Glomerular endothelial cell (primary cell): ENCODE measurements around the gene SPTAN1. TPM values are rescaled to one million over a fixed set of nuclear protein-coding genes. Genes with fewer than 3 reads are reported as not detected.
"Not testable (repeated sequence)": the region's sequence is repeated elsewhere in the genome, so short reads cannot be mapped to it uniquely, and the experiment has no call there.

Experiments used
- DNase-seq: peaks from one replicate; pipeline ENCODE4 v3.0.0-alpha.2; 2011; ENCODE audit warnings: low read depth, low spot score; ENCODE audit errors: extremely low read depth
- total RNA-seq: library from RNA; depleted of rRNA; stranded (reverse); fragments of >200 nt; gene quantifications from 2 replicates; pipeline ENCODE4 v1.2.3, GENCODE V29; 2015

Gene SPTAN1
- total RNA-seq = 383 and 476 TPM in 2 replicates

DNA sequence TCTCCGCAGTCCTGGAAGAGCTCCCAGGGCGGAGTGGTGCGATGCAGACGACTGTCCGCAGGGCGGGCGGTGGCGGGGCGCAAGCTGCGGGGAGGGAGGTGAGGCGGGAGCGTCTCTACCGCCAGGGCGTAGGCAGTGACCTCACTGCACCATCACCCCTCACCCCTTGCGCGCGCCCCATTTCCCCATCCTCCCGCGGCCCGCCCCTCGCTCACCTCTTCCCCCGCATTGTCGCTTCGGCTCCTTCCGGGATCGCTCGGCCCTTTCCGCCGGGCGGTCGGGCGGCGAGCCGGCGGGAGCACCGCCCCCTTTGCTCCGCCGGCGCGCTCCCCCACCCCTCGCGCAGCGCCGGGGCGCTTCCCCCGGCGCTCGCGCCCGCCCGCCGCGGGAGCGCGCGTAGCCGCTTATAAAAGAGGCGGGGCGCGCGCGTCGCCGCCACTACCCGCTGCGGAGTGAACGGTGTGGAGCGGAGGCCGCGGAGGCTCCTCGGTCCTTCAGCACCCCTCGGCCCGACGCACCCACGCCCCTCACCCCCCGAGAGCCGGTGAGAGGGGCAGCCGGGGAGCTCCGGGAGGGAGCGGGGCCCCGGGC lies at the start of gene SPTAN1:
Gene SPTAN1, plus strand, starts transcription at position 435 of the 591 bp plus-strand sequence. CDS start 14,154 bp downstream, outside the sequence.
- DNase-seq = no peak

DNA sequence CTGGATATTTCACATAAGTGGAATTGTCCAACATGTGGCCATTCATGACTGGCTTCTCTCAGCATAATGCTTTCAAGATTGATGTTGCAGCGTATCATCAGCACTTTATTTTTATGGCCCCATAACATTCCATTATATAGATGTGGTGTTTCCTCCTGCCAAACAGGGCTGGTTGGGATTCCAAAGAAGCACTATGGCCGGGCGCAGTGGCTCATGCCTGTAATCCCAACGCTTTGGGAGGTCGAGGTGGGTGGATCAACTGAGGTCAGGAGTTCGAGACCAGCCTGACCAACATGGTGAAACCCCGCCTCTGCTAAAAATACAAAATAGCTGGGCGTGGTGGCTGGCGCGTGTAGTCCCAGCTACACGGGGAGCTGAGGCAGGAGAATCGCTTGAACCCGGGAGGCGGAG lies 49.0 kb upstream of the SPTAN1 start:
- not testable (repeated sequence) for DNase-seq

DNA sequence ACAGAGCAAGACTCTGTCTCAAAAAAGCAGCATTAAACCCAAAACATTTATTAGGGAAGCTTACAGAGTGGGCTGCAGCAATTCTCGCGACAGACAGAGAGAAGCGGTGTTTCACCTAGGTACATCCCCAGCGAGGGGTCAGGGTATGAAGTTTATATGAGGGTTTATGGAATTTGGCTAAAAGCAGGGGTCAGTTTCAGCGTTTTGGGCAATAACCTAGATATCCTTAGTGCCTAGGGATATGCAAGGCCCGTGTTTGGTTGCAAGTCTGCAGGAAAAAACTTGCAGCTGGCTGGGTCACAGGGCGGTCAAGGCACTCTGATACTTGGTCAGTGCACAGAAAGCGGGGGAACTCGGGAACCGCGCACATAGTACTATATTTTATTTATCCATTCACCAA lies 48.5 kb upstream of the SPTAN1 start:
- no peak for DNase-seq

DNA sequence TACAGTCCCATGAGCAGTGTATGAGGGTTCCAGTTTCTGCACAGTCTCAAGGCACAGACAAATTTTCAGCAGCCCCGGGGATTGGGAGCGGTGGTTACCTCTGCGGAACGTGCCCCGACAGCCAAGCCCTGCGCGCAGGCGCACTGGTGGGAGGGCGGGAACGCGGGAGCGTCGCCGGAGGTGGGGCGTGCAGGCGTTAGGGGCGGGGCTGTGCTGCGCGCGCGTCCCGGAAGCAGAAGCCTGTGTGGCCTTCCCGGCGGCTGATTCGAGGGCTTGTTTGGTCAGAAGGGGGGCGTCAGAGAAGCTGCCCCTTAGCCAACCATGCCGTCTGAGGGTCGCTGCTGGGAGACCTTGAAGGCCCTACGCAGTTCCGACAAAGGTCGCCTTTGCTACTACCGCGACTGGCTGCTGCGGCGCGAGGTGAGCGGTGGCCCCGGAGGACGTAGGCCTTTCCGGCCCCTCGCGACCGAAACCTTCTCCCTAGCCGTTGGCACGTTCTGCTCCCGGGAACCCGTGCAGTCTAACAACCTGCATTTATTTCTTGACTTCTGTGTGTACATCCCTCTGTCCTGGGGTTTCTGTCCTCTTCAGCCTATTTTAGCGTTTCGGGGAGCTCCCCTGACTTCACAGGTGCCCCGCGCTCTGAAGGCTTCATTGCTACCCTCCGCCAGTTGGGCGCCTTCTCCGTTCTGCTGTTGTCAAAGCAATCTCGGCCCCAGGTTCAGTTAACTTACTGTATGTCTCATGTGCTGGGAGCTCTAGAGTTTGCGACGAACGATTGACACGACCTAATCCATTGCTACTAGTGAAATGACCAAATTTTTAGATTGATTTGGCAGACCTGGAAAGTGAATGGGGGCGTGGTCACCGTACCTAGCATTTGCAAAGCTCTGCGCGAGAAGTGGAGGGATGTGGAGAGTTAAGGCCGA lies 47.6 kb upstream of the SPTAN1 start, which contains the start of gene GLE1:
Gene GLE1, plus strand, starts transcription at position 235 of the 929 bp plus-strand sequence. Its CDS starts 87 bp downstream, at position 322.
- no peak for DNase-seq

DNA sequence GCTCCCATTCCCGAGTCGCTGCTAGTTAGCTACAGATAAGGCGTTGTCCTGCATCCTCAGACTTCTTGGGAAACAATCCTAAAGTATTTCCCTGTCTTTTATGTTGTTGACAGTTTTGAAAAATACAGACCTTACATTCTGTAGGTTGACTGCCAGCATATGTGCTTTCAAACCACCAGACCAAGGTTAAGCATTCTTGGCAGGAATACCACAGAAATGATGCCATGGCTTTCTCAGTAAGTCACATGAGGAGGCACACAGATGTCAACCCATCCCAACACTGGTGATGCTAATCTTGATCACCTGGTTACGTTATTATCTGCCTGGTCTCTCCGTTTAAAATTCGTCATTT lies 47.0 kb upstream of the SPTAN1 start:
- DNase-seq = no peak

DNA sequence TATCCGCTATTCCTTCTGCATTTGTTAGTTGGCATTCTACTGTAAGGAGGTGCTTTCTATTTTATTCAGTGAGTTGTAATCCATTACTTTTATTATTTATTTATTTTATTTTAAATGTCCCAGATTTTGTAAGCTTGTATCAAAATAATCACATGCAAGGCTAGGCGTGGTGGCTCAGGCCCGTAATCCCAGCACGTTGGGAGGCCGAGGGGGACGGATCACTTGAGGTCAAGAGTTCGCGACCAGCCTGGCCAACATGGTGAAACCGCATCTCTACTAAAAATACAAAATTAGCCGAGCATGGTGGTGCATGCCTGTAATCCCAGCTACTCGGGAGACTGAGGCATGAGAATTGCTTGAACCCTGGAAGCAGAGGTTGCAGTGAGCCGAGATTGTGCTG lies 46.5 kb upstream of the SPTAN1 start:
- not testable (repeated sequence) for DNase-seq

DNA sequence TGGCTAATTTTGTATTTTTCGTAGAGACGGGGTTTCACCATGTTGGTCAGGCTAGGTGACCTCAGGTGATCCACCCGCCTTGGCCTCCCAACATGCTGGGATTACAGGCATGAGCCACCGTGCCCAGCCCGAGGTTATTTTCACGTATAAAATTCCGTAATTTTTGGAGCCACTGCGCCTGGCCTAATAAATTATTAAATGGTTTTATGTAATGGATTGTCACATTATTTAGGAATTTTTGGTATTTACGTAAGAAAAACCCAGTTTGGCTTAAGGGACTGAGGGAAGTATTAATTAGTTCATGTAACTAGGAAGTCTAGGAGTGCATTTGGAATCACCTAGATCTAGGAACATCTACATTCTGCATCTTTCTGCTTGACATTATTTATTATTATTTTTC lies 39.6 kb upstream of the SPTAN1 start:
- DNase-seq = no peak

DNA sequence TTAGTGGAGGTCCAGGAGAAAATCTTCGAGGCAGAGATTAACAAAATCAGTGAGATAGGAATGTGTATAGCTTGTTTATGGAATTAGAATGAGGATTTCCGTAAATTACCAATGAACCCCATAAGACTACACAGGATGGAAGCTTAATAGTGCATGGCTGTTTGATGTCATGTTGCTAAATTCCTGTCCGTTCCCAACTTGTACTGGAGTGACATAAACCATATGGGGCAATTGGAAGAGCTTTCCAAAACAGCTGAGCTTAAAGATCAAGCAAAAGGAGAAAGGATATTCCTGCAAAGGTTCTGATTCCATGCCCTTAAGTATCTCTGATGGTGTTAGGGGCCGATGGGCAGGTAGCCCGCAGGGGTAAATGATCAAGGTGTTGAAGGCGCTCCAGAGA lies 30.4 kb upstream of the SPTAN1 start:
- DNase-seq = no peak

DNA sequence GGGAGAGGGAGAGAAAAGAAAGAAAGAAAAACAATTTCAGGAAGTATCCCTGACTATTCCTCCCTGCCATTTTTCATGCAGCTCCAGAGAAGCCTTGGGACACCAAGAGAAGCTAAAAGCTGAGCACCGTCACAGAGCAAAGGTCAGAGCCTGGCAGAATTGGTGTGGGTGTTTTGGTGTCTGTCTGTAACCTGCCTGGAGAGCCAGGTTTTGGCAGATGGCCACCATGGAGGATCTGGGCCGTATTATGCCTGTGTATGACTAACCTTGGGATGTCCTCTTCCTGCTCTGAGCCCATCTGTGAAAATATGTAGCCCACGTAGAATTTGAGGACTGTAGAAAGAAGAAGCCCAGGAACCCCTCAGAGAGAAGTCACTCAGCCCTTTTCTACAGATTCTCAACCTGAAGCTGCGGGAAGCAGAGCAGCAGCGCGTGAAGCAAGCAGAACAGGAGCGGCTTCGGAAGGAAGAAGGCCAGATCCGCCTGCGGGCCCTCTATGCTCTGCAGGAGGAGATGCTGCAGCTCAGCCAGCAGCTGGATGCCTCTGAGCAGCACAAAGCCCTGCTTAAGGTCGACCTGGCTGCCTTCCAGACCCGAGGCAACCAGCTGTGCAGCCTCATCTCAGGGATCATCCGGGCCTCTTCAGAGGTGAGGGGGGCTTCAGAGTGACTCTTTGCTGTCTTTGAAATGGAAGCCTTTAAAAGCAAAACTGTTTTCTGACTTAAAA lies 29.0 kb upstream of the SPTAN1 start:
- DNase-seq = no peak

DNA sequence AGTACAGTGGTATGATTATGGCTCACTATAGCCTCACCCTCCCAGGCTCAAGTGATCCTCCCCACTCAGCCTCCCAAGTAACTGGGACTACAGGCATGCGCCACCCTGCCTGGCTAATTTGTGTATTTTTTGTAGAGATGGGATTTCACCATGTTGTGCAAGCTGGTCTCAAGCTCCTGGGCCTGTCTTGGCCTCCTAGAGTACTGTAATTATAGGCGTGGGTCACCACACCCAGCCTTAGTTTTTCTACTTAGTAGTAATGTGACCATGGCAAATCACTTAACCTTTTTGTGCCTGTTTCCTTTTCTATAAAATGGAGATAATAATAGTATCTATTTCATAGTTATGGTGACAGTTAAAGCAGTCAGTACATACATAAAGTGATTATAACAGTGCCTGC lies 25.7 kb upstream of the SPTAN1 start:
- no peak for DNase-seq

DNA sequence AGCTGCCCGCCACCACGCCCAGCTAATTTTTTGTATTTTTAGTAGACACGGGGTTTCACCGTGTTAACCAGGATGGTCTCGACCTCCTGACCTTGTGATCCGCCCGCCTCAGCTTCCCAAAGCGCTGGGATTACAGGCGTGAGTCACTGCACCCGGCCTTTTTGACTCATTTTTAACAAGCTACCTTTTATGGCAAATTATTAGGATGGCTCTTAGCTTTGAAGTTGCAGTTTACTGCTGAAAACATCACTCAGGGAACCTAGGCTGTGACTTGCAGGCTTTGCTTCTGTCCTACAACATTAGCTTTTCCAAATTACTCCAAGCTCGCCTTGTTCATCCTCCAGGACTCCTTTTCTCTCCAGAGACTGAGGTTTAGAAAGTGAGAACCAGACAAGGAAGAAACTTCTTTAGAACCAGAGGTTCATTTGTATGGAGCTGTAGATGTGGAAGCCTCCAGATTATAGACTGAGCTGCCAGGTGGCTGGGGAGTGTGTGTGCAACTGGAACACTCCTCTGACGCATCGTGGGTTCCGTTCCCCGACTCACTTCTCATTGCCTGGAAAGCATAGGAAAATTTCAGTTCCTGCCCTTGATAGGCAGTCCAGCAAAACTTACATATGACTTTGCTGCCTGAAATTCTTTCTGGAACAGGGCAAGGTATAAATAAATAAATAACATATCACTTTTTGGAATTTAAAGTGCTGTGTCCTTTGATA lies 23.8 kb upstream of the SPTAN1 start:
- no peak for DNase-seq

DNA sequence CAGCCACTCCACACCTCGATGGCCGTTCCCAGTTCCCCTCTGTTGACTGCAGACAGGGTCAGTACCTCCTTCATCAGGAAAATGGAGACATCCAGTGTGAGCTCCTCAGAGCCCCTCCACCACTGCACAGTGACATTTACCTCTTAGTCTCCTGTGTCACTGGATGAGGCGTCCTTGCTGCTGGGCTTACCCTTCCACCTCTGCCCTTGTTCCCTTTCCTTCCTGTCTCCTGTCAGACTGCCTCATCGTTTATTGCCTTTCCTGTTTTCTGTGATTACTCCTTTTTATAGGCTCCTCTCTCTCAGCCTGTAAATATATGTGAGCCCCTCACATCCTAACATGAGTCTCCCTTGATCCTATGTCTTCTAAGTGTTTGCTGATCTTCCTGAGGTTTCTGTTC lies 23.2 kb upstream of the SPTAN1 start:
- DNase-seq = no peak

DNA sequence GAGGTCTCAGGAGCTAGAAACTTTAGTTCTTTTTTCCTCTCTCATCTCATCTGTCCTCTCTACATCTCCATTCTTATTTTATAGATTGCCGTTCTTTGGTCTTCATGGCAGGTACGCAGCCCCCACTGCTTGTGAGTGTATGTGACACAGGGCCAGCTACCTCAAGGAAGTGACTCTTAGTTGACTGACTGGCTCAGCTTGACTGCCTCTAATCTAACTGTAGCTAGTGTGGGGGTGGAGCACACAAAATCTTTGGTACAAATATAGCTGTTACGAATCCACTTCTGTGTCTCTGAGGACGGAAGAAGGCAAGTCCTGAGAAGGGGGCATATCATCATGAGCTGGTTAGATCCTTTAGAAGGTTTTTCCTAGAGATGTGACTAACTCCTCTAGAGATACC lies 19.8 kb upstream of the SPTAN1 start:
- no peak for DNase-seq

DNA sequence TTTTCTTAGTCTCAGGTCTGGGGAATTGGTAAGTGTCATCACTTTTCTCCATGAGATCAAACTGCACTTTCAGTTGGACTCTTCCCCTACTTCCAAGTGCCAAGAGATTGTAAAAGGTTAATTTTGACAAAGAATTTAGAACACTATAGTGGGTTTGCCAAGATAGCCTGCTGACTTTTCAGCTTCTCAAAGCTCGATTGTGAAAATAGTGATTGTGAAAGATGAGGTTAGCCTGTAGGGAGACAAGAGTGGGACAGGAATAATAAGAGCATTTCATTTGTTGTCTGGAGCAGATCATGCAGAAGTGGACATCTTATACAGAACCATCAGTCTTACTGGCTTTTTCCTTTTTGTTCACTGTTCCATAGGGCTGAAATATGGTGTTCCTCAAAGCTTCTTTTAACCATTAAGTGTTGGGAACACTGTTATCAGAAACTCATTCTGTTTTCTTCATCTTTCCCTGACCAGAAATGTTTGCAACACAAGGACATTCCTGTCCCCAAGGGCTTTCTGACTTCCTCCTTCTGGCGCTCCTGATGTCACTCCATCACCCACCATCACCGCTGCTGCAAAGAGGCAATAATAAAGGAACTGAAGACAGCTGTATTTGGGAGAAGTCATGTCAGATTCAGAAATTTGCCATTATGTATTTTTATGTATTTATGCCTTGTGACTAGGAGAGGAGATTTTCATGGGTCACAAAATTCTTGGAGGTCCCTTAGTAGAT lies 11.6 kb upstream of the SPTAN1 start:
- no peak for DNase-seq

DNA sequence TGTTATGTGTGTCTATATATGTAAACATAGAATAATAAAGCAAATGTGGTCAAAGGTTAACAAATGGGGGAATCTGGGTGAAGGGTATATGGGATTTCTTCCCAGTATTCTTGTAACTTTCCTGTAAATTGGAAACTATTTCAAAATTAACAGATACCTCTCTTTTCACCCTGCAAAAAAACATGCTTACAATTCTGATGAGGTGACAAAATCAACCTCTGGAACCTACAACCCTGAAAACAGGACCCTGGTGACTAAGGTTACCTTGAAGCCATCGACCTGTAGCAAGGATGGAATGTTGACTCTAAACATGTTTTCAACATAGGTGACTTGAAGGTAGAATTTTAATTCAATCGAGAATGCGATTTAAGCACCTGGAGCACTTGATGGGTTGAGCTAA lies 5.9 kb upstream of the SPTAN1 start:
- no peak for DNase-seq

DNA sequence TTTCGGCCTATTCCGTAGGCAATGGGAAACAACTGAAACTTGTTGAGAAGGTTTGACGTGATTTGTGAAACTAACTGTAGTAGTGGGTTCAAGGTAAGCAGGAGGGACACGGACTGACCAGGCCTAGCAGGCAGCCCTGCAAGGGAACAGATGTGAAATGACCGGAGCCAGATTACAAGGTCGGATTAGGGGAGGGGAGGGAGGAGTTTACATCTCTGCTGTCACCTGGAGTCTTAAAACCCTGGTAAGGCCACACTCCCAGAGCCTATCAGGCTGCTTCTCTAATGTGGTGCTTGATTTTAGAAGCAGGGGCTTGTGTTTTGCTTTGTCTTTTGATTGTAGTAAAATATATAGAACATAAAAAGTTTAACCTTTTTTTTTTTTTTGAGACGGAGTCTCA lies 3.5 kb upstream of the SPTAN1 start:
- DNase-seq = no peak

DNA sequence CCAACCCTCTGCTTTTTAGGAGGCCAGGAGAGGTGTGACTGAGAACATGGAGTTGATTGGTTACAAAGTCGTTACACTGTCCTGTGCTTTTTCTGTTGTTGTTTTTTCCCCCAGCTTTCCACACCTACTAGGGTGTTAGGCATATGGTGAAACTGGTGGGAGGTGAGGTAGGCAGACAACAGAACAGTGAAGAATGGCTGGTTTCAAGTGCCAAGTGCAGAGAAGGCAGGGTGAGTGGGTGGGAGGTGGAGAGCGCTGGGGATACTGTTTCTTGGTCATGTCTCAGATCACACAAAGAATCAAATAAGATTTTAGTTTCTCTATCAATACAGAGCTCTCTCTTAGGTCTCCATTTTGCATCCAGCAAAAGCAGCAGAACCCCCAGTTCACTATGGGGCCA lies 2.2 kb upstream of the SPTAN1 start:
- DNase-seq = no peak

DNA sequence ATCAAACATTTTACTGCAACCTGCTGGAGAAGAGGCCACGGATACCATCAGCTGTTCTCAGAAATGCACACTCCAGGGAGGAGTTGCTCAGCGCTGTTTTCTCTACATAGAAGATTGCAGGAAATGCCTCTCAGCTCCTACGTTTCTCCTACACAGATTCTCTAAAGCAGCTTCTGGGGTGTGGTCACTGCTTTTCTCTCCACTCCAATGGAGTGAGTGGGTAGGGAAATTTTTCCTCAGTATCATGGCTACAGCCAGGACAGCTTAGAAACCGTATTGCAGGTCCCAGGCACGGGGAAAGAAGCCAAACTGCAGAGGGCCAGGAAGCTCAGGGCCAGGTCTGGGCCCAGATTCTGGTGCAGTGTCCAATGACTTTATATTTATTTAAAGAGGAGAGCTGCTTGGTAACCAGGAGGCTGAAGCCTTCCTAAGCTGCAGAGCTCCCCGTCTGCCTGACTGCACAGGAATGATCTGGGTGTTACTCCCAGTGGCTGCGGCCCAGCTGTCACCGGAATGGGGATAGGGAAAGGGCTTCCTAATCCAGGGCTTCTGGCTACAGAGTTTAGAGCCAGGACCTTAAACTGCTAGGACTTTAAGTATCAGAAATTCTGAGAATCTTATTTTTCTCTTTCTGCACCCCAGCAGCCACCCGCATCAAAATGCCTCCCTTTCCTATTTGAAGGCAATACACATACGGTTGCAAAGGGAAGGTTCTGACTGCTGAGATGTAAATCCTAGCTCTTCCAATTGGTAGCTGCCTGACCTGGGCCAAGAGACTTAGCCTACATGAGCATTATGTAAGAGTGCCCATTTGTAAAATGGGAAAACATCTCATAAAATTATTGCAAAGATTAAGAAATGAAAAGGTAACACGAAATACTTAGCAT lies 1.4 kb upstream of the SPTAN1 start:
- no peak for DNase-seq

DNA sequence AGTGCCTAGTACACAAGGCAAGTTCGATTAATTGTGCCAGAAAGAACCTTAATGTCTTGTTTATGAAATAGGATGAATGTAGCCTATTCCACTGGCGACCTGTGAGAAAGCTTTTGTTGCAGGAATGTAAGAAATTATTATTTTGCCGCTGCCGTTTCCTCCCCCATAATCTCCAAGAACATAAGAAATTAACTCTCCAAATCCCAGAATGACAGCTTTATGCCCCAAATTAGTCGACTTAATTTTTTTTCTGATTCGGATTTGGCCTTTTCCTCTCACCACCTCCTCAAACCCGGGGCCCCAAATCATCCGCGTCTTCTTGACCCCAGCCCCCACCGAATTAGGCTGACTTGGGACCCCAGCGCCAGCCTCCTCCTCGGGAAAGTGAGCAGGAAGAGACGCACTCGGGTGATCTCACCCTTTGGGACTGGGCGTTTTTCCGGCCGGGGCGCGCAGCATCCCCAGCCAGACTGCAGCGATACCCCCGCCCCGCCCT lies 682 bp upstream of the SPTAN1 start:
- DNase-seq = no peak
